Coronary artery (tissue), 2 donors: ENCODE measurements around the gene PER2.
A peak's percentile ranks its signal among the peaks of the same experiment; 100 is the strongest.

Experiments
- DNase-seq: peaks from one replicate; pipeline ENCODE4 v3.0.0-alpha.2; 2017; ENCODE audit warnings: low spot score
- H3K27ac ChIP-seq, 2 donors: fragments of 200-600 bp; sonication (generic); one replicate each; pipeline ENCODE4 v1.5.1; 2016 to 2019
- H3K4me3 ChIP-seq: fragments of 200-600 bp; sonication (generic); 2 replicates; pipeline ENCODE4 v1.5.1; 2016; ENCODE audit warnings: mild to moderate bottlenecking, moderate library complexity
- TF ChIP-seq, protein P1 (sequence below): fragments of 200-600 bp; sonication (generic); IDR thresholded peaks from one replicate; pipeline ENCODE4 v1.5.1; 2019; ENCODE audit warnings: antibody characterized with exemption

The PER2 gene

DNA sequence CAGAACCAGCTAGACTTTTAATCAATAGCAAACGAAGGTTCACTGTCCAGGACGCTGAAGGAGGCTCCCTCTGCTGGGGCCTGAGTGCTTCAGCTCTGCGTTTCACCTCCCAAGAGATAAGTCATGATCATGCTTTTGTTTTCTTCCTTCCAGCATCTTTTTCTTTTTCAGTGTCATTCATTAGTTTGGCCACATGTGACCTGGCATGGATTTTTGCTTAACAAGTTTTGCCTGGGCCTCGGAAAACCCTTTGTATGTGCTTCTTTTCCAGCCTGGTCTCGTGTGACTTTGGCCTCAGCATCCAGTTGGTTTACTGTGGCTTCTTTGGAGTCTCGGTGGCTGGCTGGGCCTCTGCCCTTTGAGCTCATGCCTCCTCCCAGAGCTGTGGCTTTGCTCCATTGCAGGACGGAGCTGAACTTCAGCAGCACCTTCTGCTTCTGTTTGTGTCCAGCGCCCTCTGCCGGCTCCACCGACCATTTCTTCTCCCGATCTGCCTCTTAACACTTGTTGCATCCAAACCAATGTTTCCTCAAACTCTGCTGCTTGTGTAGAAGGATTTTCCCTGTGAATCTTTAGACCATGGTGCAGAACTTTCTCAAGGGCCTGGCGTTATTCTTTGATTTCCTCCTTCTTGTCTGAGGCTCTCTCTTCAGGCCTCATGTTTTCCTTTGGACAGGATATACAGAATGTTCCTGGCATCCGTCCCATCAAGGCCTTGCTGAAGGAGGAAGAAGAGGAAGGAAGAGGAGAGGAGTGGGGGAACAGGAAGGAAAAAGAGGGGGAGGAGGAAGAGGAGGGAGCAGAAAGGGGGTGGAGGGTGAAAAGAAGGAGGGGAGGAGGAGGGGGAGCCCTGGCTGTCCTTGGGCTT is 25.0 kb downstream of the PER2 start:
- Histone ChIP-seq H3K4me3 (no peak overlapping the region), H3K27ac (peak overlapping the region; percentile 14 to 66)
- TF ChIP-seq, protein P1, sequence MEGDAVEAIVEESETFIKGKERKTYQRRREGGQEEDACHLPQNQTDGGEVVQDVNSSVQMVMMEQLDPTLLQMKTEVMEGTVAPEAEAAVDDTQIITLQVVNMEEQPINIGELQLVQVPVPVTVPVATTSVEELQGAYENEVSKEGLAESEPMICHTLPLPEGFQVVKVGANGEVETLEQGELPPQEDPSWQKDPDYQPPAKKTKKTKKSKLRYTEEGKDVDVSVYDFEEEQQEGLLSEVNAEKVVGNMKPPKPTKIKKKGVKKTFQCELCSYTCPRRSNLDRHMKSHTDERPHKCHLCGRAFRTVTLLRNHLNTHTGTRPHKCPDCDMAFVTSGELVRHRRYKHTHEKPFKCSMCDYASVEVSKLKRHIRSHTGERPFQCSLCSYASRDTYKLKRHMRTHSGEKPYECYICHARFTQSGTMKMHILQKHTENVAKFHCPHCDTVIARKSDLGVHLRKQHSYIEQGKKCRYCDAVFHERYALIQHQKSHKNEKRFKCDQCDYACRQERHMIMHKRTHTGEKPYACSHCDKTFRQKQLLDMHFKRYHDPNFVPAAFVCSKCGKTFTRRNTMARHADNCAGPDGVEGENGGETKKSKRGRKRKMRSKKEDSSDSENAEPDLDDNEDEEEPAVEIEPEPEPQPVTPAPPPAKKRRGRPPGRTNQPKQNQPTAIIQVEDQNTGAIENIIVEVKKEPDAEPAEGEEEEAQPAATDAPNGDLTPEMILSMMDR = peak; percentile 56
- peak; percentile 92 for DNase-seq

DNA sequence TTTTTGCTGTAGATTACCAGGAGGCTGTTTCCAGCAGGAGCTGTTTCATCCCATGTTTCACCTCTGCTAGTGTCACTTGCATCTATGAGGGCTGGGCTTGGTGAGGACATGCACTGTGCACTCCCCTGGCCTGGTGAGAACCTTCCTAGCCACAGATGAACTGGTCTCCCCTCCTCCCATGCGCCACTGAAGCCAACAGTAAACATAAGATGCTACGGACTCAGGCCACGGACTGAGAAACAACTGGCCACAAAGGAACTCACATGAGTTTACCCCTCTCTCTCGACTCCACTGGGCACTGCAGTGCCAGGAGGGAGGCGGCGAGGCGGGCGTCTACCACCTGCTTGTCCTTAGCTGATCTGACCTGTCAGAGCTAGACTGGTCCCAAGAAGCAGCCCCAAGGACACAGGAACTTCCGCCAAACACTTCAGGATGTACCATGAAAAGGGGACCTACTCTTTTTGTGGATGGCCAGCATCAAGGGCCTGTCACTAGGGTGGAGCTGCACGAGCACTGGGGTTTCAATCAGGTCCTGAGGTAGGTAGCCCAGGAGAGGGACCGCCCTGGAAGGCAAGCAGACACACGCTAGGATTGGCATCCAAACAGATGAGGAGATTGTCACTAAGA is 25.8 kb downstream of the PER2 start:
- no peak overlapping the region for H3K4me3 ChIP-seq
- no peak for DNase-seq
- TF ChIP-seq, protein P1 = no peak
- H3K27ac ChIP-seq = peak overlapping the region; percentile 14 to 66

DNA sequence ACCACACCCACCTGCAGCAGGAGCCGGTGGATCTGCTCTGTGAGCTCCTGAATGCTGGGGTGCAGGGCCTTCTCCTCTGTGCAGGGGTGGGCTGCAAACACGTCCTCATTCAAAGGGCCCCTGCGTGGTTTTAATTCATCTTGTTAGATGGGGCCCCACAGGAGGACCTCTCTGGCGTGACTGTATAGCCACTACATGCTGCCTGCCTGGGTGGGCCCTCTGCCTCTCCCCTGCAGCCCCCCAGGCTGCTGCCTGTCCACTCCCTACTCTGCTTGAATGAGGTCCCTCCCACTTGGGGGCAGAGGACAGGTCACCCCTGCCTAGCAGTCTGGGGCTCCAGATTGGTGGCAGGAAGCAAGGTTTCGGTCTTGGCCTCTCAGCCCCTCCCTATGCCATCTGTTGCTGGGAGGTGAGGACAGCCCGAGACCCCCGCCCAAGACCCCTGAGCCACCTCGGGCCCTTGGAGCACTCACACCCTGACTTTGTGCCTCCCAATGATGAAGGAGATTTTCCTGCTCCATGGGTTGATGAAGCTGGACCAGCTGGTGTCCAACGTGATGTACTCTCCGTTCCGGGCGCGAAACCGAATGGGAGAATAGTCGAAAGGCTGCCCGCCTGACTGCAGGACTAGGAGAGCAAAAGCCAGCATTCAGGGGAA is 26.6 kb downstream of the PER2 start:
- TF ChIP-seq, protein P1 = no peak
- no peak for DNase-seq
- Histone ChIP-seq H3K27ac (no peak overlapping the region), H3K4me3 (no peak overlapping the region)

DNA sequence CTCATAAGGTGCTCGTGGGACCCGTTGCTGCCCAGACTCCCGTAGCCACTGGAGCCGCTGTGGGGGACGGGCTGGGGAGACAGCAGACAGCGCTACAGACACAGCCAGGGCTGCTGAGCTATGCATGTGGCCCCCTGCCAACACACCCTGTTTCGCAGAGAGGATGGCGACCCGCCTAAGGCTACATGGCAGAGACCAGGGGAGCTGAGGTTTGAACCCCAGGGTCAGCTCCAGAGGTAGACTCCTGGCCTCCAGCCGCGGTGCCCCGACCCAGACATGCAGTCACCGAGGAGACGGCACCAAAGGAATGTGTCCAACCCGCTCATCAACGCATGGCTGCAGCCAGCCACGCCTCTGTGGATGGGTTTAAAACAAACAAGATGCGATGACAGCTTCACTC is 27.5 kb downstream of the PER2 start:
- Histone ChIP-seq H3K4me3 (no peak overlapping the region), H3K27ac (no peak overlapping the region)
- TF ChIP-seq, protein P1 = no peak
- no peak for DNase-seq

DNA sequence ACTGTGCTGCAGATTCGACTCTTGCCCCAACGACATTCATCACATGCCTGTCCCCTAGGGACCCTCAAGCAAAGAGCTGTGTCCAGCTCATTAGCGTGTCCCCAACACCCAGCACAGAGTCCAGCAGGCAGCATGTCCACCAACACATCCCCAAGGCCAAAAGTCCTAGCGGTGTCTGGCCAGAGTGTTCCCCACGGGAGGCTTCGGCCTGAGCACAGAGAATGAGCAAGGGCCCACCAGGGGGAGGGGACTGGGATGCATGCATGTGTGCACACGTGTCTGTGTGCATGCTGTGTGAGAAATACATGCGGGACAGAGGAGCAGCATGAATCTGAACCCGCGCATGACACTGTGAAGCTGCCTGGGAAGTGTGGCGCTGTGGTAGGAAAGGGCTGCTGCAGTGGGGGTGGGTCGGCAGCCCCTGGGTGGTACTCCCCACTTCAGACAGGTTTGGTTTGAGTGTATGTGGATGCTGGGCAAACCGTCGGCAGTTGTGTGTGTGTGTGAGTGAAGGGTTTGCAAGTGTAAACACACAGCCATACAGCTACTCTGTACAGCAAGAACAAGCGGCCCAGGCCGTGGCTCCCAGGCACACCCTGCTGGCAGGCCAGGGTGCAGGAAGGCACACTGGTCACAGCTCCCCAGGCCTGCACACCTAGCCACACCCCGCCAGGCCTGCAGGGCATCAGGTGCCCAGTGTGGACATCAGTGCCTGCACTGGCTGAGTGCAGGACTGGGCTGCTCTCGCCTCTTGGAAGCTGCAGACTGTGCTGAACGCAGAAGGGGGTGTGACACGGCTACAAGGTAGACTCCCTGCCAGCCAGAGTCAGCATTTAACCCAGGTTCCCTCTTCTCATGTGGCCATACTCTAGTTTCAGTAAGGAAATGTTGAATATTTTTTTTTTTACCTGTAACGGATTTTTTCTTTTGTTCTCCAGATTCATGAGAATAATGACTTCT is 29.1 kb downstream of the PER2 start:
- TF ChIP-seq, protein P1 = no peak
- no peak for DNase-seq
- H3K4me3 ChIP-seq = no peak overlapping the region
- H3K27ac ChIP-seq = no peak overlapping the region

DNA sequence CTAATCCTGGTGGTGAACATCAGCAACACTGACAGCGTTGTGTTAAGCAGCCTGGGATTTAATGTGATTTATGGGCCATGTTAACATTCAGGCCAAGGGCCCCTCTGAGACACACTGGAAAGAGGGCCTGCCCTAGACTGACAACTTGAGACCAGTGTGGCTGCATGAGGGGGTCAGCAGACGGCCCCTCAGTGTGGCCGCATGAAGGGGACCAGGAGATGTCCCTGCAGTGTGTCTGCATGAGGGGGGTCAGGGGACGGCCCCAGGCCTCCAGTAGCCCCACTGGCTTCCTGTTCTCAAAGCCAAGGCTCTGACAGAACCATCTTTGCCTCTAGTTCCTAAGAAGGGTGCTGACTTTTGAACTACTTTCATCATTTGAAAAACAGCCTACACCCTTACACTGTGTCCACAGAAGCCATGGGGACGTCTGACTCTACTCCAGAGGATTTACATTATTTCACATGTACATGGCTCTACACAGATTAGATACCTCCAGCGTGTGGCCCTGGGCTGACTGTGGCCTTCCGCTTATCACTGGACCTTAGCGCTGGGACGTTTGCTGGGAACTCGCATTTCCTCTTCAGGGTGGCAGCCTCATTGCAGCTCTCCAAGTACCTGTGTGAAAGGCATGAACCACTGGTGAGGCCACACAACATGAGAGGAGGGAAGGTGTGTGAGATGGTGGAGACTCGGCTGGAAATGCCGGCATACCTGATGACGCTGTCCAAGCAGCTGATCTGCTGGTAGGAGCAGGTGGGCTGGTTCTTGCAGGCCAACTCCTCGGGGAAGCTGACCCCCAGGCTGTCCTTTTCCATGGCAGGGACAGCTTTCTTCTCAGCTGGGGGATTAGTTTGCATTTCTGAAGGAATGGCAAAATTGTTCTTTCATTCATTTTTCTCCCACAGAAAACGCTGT is 30.4 kb downstream of the PER2 start:
- TF ChIP-seq, protein P1 = no peak
- no peak for DNase-seq
- Histone ChIP-seq H3K4me3 (no peak overlapping the region), H3K27ac (no peak overlapping the region)
